ENCODE measurements around the gene REG4.
"Not testable (repeated sequence)": the region's sequence is repeated elsewhere in the genome, so short reads cannot be mapped to it uniquely, and the experiment has no call there.

REG4 gene

GRCh38 chr1:119806489-119806888 is 4.8 kb downstream of the REG4 start:
- DNase-seq (ENCODE audit: low read depth in 2 of 2) = no peak

GRCh38 chr1:119805746-119806145 is 5.5 kb downstream of the REG4 start:
- DNase-seq (ENCODE audit: low read depth in 2 of 2) = no peak

- DNase-seq (ENCODE audit: low read depth in 2 of 2) = no peak
Measured at GRCh38 chr1:119805247-119805646, 6.0 kb downstream of the REG4 start.

- DNase-seq (ENCODE audit: low read depth in 2 of 2) = no peak
Measured at GRCh38 chr1:119799599-119800177, 11.6 kb downstream of the REG4 start.

- no peak for DNase-seq (ENCODE audit: low read depth in 2 of 2)
Measured at GRCh38 chr1:119799003-119799402, 12.3 kb downstream of the REG4 start.

- DNase-seq (ENCODE audit: low read depth in 2 of 2) = no peak
Measured at GRCh38 chr1:119797606-119798005, 13.7 kb downstream of the REG4 start.

GRCh38 chr1:119797162-119797561 is 14.1 kb downstream of the REG4 start:
- no peak for DNase-seq (ENCODE audit: low read depth in 2 of 2)

GRCh38 chr1:119795261-119796200 is 15.7 kb downstream of the REG4 start:
- DNase-seq (ENCODE audit: low read depth in 2 of 2) = no peak

GRCh38 chr1:119794876-119795240 is 16.4 kb downstream of the REG4 start:
- DNase-seq (ENCODE audit: low read depth in 2 of 2) = no peak

GRCh38 chr1:119794230-119794875 is 16.9 kb downstream of the REG4 start:
- DNase-seq (ENCODE audit: low read depth in 2 of 2) = no peak

- DNase-seq (ENCODE audit: low read depth in 2 of 2) = no peak
Measured at GRCh38 chr1:119791377-119791776, 19.9 kb downstream of the REG4 start.

- no peak for DNase-seq (ENCODE audit: low read depth in 2 of 2)
Measured at GRCh38 chr1:119790451-119791198, 20.6 kb downstream of the REG4 start.

- no peak for DNase-seq (ENCODE audit: low read depth in 2 of 2)
Measured at GRCh38 chr1:119787776-119788175, 23.5 kb downstream of the REG4 start.

GRCh38 chr1:119786473-119787050 is 24.7 kb downstream of the REG4 start:
- not testable (repeated sequence) for DNase-seq (ENCODE audit: low read depth in 2 of 2)

GRCh38 chr1:119786046-119786445 is 25.2 kb downstream of the REG4 start:
- DNase-seq (ENCODE audit: low read depth in 2 of 2) = not testable (repeated sequence)

GRCh38 chr1:119784191-119784781 is 27.0 kb downstream of the REG4 start:
- no peak for DNase-seq (ENCODE audit: low read depth in 2 of 2)

GRCh38 chr1:119783354-119784185 is 27.7 kb downstream of the REG4 start:
- DNase-seq (ENCODE audit: low read depth in 2 of 2) = no peak

GRCh38 chr1:119782631-119783325 is 28.5 kb downstream of the REG4 start:
- DNase-seq (ENCODE audit: low read depth in 2 of 2) = no peak

GRCh38 chr1:119781434-119782210 is 29.6 kb downstream of the REG4 start:
- DNase-seq (ENCODE audit: low read depth in 2 of 2) = no peak
